ENCODE results near the gene SLC38A10.

SLC38A10 gene

DNA sequence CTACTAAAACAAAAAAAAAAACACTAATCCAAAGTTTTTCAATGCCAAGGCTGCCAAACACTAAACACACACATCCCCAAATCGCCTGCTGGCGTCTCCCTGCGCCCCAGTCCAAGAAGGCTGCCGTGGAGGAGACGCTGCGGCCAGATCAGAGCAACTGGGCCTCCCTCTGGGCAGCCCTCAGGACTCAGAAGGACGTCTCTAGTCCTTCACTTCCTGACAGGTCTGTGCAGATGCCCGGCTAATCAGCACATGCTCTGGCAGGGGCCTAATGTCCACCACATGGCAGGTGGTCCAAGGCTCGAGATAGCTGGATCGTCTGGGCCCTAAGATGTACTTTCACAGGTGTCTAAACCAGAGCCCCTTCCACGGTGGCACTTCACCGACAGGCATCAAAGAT is 2.7 kb downstream of the SLC38A10 start:
- peaks cover 18% of the 10 kb centered on the region for H3K36me3 ChIP-seq (ENCODE audit: control insufficient read depth, insufficient read depth, low read length)
- peaks cover 5% of the 10 kb centered on the region for H3K4me1 ChIP-seq (ENCODE audit: control insufficient read depth, insufficient read depth, low read length, poor library complexity, severe bottlenecking)
- WGBS, 2 experiments (ENCODE audit: insufficient coverage in 2 of 2): 79 to 88% methylated on average over 10 to 11 of the region's 12 CpGs
- H3K27ac ChIP-seq (ENCODE audit: low read depth, low read length, severe bottlenecking): no peak overlapping the region
- no peak overlapping the region for H3K4me3 ChIP-seq (ENCODE audit: extremely low read depth, insufficient read depth, low read length, poor library complexity, severe bottlenecking)
- H3K9me3 ChIP-seq (ENCODE audit: control insufficient read depth, low read length): no peaks in the 10 kb centered on the region

DNA sequence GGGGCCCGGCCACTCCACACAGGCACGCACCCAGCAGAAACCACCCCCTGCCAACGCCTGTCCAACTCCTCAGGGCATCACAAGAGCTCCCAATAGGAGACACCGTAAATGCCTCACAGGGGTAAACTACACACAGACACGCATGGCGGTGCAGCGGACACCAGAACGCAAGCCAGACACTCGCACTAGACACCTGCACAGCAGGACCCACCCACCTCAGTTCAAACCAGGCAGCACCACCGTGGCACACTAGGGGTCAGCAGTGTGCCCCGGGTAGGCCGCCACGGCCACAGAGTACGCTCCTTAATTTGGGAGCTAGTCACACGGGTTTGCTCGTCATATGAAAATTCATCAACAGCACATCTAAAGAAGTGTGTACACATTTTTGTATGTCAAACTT is 3.4 kb downstream of the SLC38A10 start:
- H3K4me3 ChIP-seq (ENCODE audit: extremely low read depth, insufficient read depth, low read length, poor library complexity, severe bottlenecking): no peak overlapping the region
- peaks cover 5% of the 10 kb centered on the region for H3K4me1 ChIP-seq (ENCODE audit: control insufficient read depth, insufficient read depth, low read length, poor library complexity, severe bottlenecking)
- H3K36me3 ChIP-seq (ENCODE audit: control insufficient read depth, insufficient read depth, low read length): peaks cover 22% of the 10 kb centered on the region
- no peaks in the 10 kb centered on the region for H3K9me3 ChIP-seq (ENCODE audit: control insufficient read depth, low read length)
- H3K27ac ChIP-seq (ENCODE audit: low read depth, low read length, severe bottlenecking): no peak overlapping the region
- 72 to 86% methylated on average over 10 to 14 of the region's 16 CpGs for WGBS, 2 experiments (ENCODE audit: insufficient coverage in 2 of 2)

DNA sequence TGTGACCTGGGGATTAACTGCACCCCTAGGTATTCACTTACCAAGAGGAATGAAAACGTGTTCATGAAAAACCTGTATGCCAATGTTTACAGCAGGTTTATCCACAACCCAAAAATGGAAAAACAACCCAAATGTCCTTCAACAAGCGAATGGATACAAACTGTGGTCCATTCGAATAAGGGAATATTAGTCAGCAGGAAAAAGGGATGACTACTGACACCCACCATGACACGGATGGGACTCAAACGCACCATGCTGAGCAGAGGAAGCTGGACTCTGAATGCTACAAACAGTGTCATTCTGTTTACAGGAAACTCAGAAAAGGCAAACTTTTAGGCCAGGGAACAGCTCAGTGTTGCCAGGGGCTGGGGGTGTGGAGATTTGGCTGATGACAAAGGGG is 4.9 kb downstream of the SLC38A10 start:
- H3K27ac ChIP-seq (ENCODE audit: low read depth, low read length, severe bottlenecking): no peak overlapping the region
- no peak overlapping the region for H3K4me3 ChIP-seq (ENCODE audit: extremely low read depth, insufficient read depth, low read length, poor library complexity, severe bottlenecking)
- H3K9me3 ChIP-seq (ENCODE audit: control insufficient read depth, low read length): no peaks in the 10 kb centered on the region
- H3K4me1 ChIP-seq (ENCODE audit: control insufficient read depth, insufficient read depth, low read length, poor library complexity, severe bottlenecking): peaks cover 12% of the 10 kb centered on the region
- WGBS, 2 experiments (ENCODE audit: insufficient coverage in 2 of 2): 93 to 98% methylated on average over 4 of the region's 5 CpGs
- H3K36me3 ChIP-seq (ENCODE audit: control insufficient read depth, insufficient read depth, low read length): peaks cover 33% of the 10 kb centered on the region

GRCh38 chr17:81289627-81290026 is 5.5 kb downstream of the SLC38A10 start:
- Histone ChIP-seq H3K4me3 (ENCODE audit: extremely low read depth, insufficient read depth, low read length, poor library complexity, severe bottlenecking) (no peak overlapping the region), H3K36me3 (ENCODE audit: control insufficient read depth, insufficient read depth, low read length) (peaks cover 37% of the 10 kb centered on the region), H3K27ac (ENCODE audit: low read depth, low read length, severe bottlenecking) (no peak overlapping the region), H3K9me3 (ENCODE audit: control insufficient read depth, low read length) (no peaks in the 10 kb centered on the region), H3K4me1 (ENCODE audit: control insufficient read depth, insufficient read depth, low read length, poor library complexity, severe bottlenecking) (peaks cover 17% of the 10 kb centered on the region)
- 95 to 96% methylated on average over 16 to 21 of the region's 21 CpGs for WGBS, 2 experiments (ENCODE audit: insufficient coverage in 2 of 2)

GRCh38 chr17:81288715-81289114 is 6.4 kb downstream of the SLC38A10 start:
- Histone ChIP-seq H3K4me3 (ENCODE audit: extremely low read depth, insufficient read depth, low read length, poor library complexity, severe bottlenecking) (no peak overlapping the region), H3K36me3 (ENCODE audit: control insufficient read depth, insufficient read depth, low read length) (peaks cover 39% of the 10 kb centered on the region), H3K9me3 (ENCODE audit: control insufficient read depth, low read length) (no peaks in the 10 kb centered on the region), H3K27ac (ENCODE audit: low read depth, low read length, severe bottlenecking) (no peak overlapping the region), H3K4me1 (ENCODE audit: control insufficient read depth, insufficient read depth, low read length, poor library complexity, severe bottlenecking) (peaks cover 17% of the 10 kb centered on the region)
- WGBS, 2 experiments (ENCODE audit: insufficient coverage in 2 of 2): 95 to 98% methylated on average over 7 to 8 of the region's 8 CpGs

GRCh38 chr17:81287741-81288430 is 7.2 kb downstream of the SLC38A10 start:
- no peak overlapping the region for H3K27ac ChIP-seq (ENCODE audit: low read depth, low read length, severe bottlenecking)
- no peak overlapping the region for H3K4me3 ChIP-seq (ENCODE audit: extremely low read depth, insufficient read depth, low read length, poor library complexity, severe bottlenecking)
- H3K4me1 ChIP-seq (ENCODE audit: control insufficient read depth, insufficient read depth, low read length, poor library complexity, severe bottlenecking): peaks cover 12% of the 10 kb centered on the region
- 95 to 97% methylated on average over 12 to 15 of the region's 16 CpGs for WGBS, 2 experiments (ENCODE audit: insufficient coverage in 2 of 2)
- no peaks in the 10 kb centered on the region for H3K9me3 ChIP-seq (ENCODE audit: control insufficient read depth, low read length)
- peaks cover 39% of the 10 kb centered on the region for H3K36me3 ChIP-seq (ENCODE audit: control insufficient read depth, insufficient read depth, low read length)

GRCh38 chr17:81287152-81287551 is 8.0 kb downstream of the SLC38A10 start:
- no peak overlapping the region for H3K27ac ChIP-seq (ENCODE audit: low read depth, low read length, severe bottlenecking)
- H3K9me3 ChIP-seq (ENCODE audit: control insufficient read depth, low read length): no peaks in the 10 kb centered on the region
- H3K4me3 ChIP-seq (ENCODE audit: extremely low read depth, insufficient read depth, low read length, poor library complexity, severe bottlenecking): no peak overlapping the region
- 91 to 94% methylated on average over 19 to 21 of the region's 21 CpGs for WGBS, 2 experiments (ENCODE audit: insufficient coverage in 2 of 2)
- peaks cover 39% of the 10 kb centered on the region for H3K36me3 ChIP-seq (ENCODE audit: control insufficient read depth, insufficient read depth, low read length)
- H3K4me1 ChIP-seq (ENCODE audit: control insufficient read depth, insufficient read depth, low read length, poor library complexity, severe bottlenecking): peaks cover 12% of the 10 kb centered on the region

DNA sequence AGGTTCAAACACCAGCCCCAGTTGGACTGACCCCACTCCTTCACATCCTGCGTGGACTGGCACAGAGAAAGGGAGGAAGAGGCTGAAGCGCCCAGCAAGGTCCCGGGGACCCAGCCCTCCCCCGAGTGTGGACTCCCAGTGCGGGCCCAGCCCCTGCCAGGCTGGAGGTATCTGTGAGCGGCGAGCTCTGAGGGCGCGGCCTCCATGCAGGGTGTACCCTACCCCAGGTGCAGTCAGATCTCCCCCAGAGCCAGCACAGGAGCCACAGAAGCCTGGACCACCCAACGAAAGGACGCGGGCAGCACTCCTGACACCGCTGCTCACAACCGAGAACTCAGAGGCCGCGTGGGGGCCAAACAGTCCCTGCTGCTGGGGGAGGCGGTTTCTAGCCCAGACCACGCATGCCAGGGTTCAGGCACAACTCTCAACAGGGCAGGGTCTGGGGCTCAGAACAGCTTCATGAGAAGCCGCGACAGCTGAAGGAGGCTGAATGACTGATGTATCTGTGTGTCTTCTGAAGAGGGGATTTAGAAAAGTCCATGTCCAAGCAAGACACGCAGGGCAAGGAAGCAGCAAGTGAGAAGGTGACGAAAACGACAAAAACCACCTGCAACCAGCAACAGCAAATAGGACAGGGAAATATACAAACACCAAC is 8.5 kb downstream of the SLC38A10 start:
- Histone ChIP-seq H3K4me3 (ENCODE audit: extremely low read depth, insufficient read depth, low read length, poor library complexity, severe bottlenecking) (no peak overlapping the region), H3K27ac (ENCODE audit: low read depth, low read length, severe bottlenecking) (no peak overlapping the region), H3K4me1 (ENCODE audit: control insufficient read depth, insufficient read depth, low read length, poor library complexity, severe bottlenecking) (peaks cover 12% of the 10 kb centered on the region), H3K36me3 (ENCODE audit: control insufficient read depth, insufficient read depth, low read length) (peaks cover 43% of the 10 kb centered on the region), H3K9me3 (ENCODE audit: control insufficient read depth, low read length) (no peaks in the 10 kb centered on the region)
- 93 to 96% methylated on average over 17 to 20 of the region's 23 CpGs for WGBS, 2 experiments (ENCODE audit: insufficient coverage in 2 of 2)

- no peak overlapping the region for H3K4me3 ChIP-seq (ENCODE audit: extremely low read depth, insufficient read depth, low read length, poor library complexity, severe bottlenecking)
- peaks cover 44% of the 10 kb centered on the region for H3K36me3 ChIP-seq (ENCODE audit: control insufficient read depth, insufficient read depth, low read length)
Observed at GRCh38 chr17:81285894-81286293, 9.2 kb downstream of the SLC38A10 start.

DNA sequence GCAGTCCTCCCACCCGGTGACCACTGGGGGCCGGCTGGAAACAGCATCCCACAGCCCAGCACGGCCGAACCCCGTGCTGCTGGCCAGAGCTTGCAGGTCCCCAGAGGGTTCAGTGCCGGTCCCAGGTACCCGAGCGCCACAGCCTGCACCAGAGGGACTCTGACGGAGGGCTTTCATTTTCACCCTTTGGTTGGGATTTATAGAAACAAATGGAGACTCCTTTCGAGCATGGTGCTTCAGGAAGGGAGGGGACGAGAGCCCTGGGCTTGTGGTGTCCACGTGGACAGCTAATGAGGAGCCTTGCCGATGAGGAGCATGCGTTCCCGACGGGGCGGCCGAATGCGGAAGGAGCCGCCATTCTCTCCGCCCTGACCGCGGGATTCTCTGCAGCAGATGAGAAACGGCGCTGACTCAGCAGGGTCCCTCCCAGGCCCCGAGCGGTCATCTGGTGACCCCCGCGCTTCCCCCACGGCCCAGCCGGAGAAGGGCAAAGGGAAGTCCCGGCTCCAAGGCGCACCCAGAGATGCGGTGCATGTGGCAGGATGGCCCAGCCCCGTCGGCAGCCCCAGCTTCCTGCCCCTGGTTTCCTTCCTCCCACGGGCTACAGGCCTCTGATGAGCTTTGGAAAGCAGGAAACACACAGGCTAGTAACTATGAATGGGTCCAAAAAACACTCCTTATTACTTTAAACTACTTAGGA is 9.8 kb downstream of the SLC38A10 start:
- peak overlapping the region; percentile 53 for H3K27ac ChIP-seq (ENCODE audit: low read depth, low read length, severe bottlenecking)
- peaks cover 43% of the 10 kb centered on the region for H3K36me3 ChIP-seq (ENCODE audit: control insufficient read depth, insufficient read depth, low read length)
- 79 to 81% methylated on average over 34 to 37 of the region's 37 CpGs for WGBS, 2 experiments (ENCODE audit: insufficient coverage in 2 of 2)
- no peak overlapping the region for H3K4me3 ChIP-seq (ENCODE audit: extremely low read depth, insufficient read depth, low read length, poor library complexity, severe bottlenecking)
- H3K9me3 ChIP-seq (ENCODE audit: control insufficient read depth, low read length): no peaks in the 10 kb centered on the region
- peaks cover 12% of the 10 kb centered on the region for H3K4me1 ChIP-seq (ENCODE audit: control insufficient read depth, insufficient read depth, low read length, poor library complexity, severe bottlenecking)

More at GRCh38 chr17:81285894-81286293, 9.2 kb downstream of the SLC38A10 start:
- H3K27ac ChIP-seq (ENCODE audit: low read depth, low read length, severe bottlenecking): peak overlapping the region; percentile 53
- H3K9me3 ChIP-seq (ENCODE audit: control insufficient read depth, low read length): no peaks in the 10 kb centered on the region
- peaks cover 12% of the 10 kb centered on the region for H3K4me1 ChIP-seq (ENCODE audit: control insufficient read depth, insufficient read depth, low read length, poor library complexity, severe bottlenecking)
- 91 to 95% methylated on average over 9 to 12 of the region's 12 CpGs for WGBS, 2 experiments (ENCODE audit: insufficient coverage in 2 of 2)

All from mesodermal cell (in vitro differentiated cells).